Measurements from ENCODE around the gene SARDH. TPM values are rescaled to one million over a fixed set of nuclear protein-coding genes. Genes with fewer than 3 reads are reported as not detected.
"Not testable (repeated sequence)": the region's sequence is repeated elsewhere in the genome, so short reads cannot be mapped to it uniquely, and the experiment has no call there.

SARDH gene
- total RNA-seq, 2 experiments from 2014 or later = 0.50 to 0.88 TPM

DNA sequence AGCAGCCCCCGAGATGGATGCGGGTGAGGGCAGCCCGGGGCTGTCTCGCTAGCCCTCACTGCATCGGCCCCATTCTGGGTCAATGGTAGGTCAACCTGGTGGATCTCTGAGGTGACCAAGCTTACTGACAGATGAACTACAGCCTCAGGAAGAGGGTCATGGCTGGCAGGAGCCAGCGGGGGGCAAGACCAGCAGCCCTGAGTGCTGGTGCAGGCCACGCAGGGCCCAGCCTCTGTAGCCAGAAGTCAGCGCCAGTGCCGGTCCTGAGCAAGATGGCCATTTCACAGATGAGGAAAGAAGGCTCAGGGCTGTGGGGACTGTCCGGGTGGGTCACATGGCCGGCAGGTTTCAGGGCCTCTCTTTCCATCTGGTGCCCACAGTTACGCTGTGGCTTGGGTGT lies 107.0 kb downstream of the SARDH start:
- H3K4me1 Mint-ChIP-seq = no peaks in the 10 kb centered on the region
- peaks cover 4% of the 10 kb centered on the region for H3K27me3 Mint-ChIP-seq
- H3K36me3 Mint-ChIP-seq (ENCODE audit: low read depth) = no peaks in the 10 kb centered on the region
- DNase-seq = no peak
- ChIA-PET POLR2A (no interaction called here), CTCF (no interaction called here)
- H3K9me3 Mint-ChIP-seq = peaks cover 4% of the 10 kb centered on the region
- no peak overlapping the region for H3K27ac Mint-ChIP-seq
- no peak overlapping the region for H3K4me3 Mint-ChIP-seq

GRCh38 chr9:133629221-133630110 lies 108.7 kb downstream of the SARDH start:
- H3K4me3 Mint-ChIP-seq = no peak overlapping the region
- DNase-seq = no peak
- no peak overlapping the region for H3K27ac Mint-ChIP-seq
- peaks cover 4% of the 10 kb centered on the region for H3K27me3 Mint-ChIP-seq
- H3K36me3 Mint-ChIP-seq (ENCODE audit: low read depth) = no peaks in the 10 kb centered on the region
- H3K4me1 Mint-ChIP-seq = no peaks in the 10 kb centered on the region
- ChIA-PET CTCF (no interaction called here), POLR2A (no interaction called here)
- H3K9me3 Mint-ChIP-seq = peaks cover 12% of the 10 kb centered on the region

- Mint-ChIP-seq H3K27ac (no peak overlapping the region), H3K4me1 (no peaks in the 10 kb centered on the region), H3K4me3 (no peak overlapping the region), H3K9me3 (peaks cover 12% of the 10 kb centered on the region), H3K27me3 (peaks cover 4% of the 10 kb centered on the region), H3K36me3 (ENCODE audit: low read depth) (no peaks in the 10 kb centered on the region)
- POLR2A ChIA-PET = no interaction called here
- CTCF ChIA-PET = no interaction called here
- DNase-seq = no peak
Observed at GRCh38 chr9:133628766-133629165, 109.4 kb downstream of the SARDH start.

- no peak overlapping the region for H3K27ac Mint-ChIP-seq
- peaks cover 12% of the 10 kb centered on the region for H3K9me3 Mint-ChIP-seq
- H3K36me3 Mint-ChIP-seq (ENCODE audit: low read depth) = no peaks in the 10 kb centered on the region
- CTCF ChIA-PET = no interaction called here
- POLR2A ChIA-PET = no interaction called here
- H3K4me1 Mint-ChIP-seq = no peaks in the 10 kb centered on the region
- H3K4me3 Mint-ChIP-seq = no peak overlapping the region
- H3K27me3 Mint-ChIP-seq = peaks cover 4% of the 10 kb centered on the region
- no peak for DNase-seq
Observed at GRCh38 chr9:133627341-133627740, 110.8 kb downstream of the SARDH start.

GRCh38 chr9:133626008-133626407 lies 112.1 kb downstream of the SARDH start:
- H3K4me3 Mint-ChIP-seq; CTCF ChIA-PET; H3K36me3 Mint-ChIP-seq (ENCODE audit: low read depth); DNase-seq; POLR2A ChIA-PET; H3K27me3 Mint-ChIP-seq; H3K27ac Mint-ChIP-seq; H3K4me1 Mint-ChIP-seq: not testable (repeated sequence)
- peaks cover 12% of the 10 kb centered on the region for H3K9me3 Mint-ChIP-seq

DNA sequence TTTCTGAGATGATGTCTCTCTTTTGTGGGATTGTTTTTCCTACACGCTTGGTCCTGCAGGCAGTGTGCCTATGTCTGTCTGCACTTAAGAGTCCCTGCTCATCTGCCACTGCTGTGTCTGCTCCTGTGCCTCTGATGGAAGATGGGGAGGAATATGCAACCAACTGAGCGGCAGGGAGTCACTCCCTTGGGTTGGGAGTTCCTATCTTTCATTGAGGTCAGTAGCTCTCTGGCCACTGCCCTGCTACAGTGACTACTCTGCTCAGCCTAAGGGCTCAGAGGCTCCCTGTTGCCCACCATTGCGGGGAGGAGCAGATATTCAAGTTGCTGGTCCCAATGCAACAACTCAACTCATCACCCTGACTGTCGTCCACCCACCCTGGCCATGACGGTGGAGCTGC lies 115.6 kb downstream of the SARDH start:
- ChIA-PET CTCF (no interaction called here), POLR2A (no interaction called here)
- Mint-ChIP-seq H3K4me3 (no peak overlapping the region), H3K27me3 (peaks cover 9% of the 10 kb centered on the region), H3K4me1 (peaks cover 23% of the 10 kb centered on the region), H3K27ac (no peak overlapping the region), H3K9me3 (peaks cover 12% of the 10 kb centered on the region), H3K36me3 (ENCODE audit: low read depth) (no peaks in the 10 kb centered on the region)
- DNase-seq = no peak

- POLR2A ChIA-PET = no interaction called here
- Mint-ChIP-seq H3K4me1 (peaks cover 23% of the 10 kb centered on the region), H3K4me3 (no peak overlapping the region), H3K36me3 (ENCODE audit: low read depth) (no peaks in the 10 kb centered on the region), H3K27me3 (peaks cover 9% of the 10 kb centered on the region), H3K27ac (no peak overlapping the region), H3K9me3 (peaks cover 12% of the 10 kb centered on the region)
- CTCF ChIA-PET = no interaction called here
- no peak for DNase-seq
Observed at GRCh38 chr9:133621725-133622267, 116.4 kb downstream of the SARDH start.

DNA sequence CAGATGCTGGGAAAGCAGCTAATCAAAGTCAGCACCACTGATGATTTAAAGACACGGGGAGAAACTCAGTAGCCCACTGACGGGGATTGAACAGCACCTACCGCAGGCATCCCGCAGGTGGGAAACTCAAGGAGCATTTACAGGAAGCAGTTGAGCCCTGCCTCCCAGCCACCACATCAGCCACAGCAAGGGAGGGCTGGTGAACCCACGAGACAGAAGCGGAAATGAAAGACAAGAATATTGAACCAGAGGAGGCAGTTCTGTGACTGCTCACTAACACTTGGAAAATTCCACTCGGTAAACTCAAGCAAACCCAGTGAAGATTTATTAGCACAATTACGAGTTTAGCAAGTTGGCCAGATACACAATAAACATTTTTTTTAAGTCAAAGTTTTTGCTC lies 118.4 kb downstream of the SARDH start:
- ChIA-PET POLR2A (no interaction called here), CTCF (no interaction called here)
- H3K36me3 Mint-ChIP-seq (ENCODE audit: low read depth) = no peaks in the 10 kb centered on the region
- DNase-seq = peak; percentile 57
- H3K27ac Mint-ChIP-seq = no peak overlapping the region
- peaks cover 23% of the 10 kb centered on the region for H3K4me1 Mint-ChIP-seq
- no peak overlapping the region for H3K4me3 Mint-ChIP-seq
- peaks cover 1% of the 10 kb centered on the region for H3K9me3 Mint-ChIP-seq
- peaks cover 5% of the 10 kb centered on the region for H3K27me3 Mint-ChIP-seq

DNA sequence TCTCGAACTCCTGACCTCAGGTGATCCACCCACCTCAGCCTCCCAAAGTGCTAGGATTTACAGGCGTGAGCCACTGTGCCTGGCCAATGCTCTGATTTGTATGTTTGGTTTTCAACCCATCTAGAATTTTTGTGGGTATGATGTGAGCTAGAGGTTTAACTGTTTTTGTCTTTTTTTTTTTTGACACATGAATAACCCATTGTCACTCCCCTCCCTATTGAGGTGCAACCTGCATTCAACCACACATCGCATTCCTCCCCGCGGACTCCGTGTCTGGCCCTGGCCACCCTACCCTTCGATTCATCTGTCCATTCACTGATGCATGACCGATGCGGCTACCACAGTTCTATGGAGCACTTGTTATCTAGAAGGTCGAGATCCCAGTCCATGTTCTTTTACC lies 119.4 kb downstream of the SARDH start:
- Mint-ChIP-seq H3K36me3 (ENCODE audit: low read depth) (no peaks in the 10 kb centered on the region), H3K27me3 (peaks cover 7% of the 10 kb centered on the region), H3K9me3 (no peaks in the 10 kb centered on the region), H3K27ac (no peak overlapping the region), H3K4me3 (no peak overlapping the region), H3K4me1 (peaks cover 23% of the 10 kb centered on the region)
- ChIA-PET POLR2A (no interaction called here), CTCF (no interaction called here)
- no peak for DNase-seq

- DNase-seq = no peak
- Mint-ChIP-seq H3K4me3 (no peak overlapping the region), H3K27ac (no peak overlapping the region), H3K27me3 (peaks cover 13% of the 10 kb centered on the region), H3K4me1 (peaks cover 19% of the 10 kb centered on the region), H3K36me3 (ENCODE audit: low read depth) (no peaks in the 10 kb centered on the region), H3K9me3 (no peaks in the 10 kb centered on the region)
- ChIA-PET POLR2A (no interaction called here), CTCF (no interaction called here)
Observed at GRCh38 chr9:133616643-133617405, 121.3 kb downstream of the SARDH start.

DNA sequence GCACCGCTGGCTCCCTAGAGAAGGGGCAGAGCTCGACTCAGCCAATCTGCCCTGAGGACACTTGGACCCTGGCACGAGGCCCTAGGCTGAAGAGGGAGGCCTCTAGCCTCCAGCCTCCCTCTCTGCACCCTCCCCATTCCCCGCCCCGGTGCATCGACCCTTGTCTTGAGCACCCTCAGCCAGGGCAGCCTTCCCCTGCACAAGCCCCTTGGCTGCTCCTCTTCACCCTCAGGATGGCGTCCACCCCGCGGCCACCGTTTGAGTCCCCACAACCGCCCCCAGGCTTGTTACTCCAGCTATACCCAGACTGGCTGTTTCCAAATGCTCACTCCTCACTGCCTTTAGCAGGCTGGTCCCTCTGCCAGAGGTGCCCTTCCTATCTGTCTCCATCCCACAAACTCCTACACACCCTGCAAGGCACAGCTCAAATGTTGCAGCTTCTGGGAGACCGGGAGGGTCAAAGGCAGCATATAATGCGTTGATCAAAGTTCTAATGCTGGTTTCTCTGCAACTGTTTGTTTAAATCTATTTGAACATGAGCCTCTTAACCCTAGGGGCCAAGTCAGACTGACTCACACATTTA lies 122.5 kb downstream of the SARDH start:
- ChIA-PET CTCF (no interaction called here), POLR2A (no interaction called here)
- Mint-ChIP-seq H3K27ac (no peak overlapping the region), H3K36me3 (ENCODE audit: low read depth) (no peaks in the 10 kb centered on the region), H3K27me3 (peaks cover 20% of the 10 kb centered on the region), H3K9me3 (no peaks in the 10 kb centered on the region), H3K4me3 (no peak overlapping the region), H3K4me1 (peaks cover 10% of the 10 kb centered on the region)
- DNase-seq = no peak

DNA sequence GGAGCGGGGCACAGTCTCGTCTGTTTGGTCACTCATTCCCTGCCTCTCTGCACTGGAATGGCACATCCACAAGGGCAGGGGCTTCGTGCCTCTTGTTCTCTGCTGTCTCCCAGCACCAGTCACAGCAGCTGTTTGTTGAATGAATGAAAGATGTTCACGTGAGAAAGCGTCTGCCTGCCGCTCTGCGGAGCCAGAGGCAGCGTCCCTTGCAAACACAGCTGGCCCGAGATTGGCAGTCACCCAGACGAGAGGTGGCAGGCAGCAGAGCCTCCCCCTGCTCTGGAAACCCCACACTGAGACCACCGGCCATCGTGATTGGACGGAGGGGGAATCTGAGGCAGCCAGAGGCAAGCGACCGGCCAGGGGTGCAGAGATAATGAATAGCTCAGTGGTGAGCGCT lies 123.0 kb downstream of the SARDH start:
- Mint-ChIP-seq H3K4me1 (peaks cover 8% of the 10 kb centered on the region), H3K27ac (no peak overlapping the region), H3K36me3 (ENCODE audit: low read depth) (no peaks in the 10 kb centered on the region), H3K4me3 (no peak overlapping the region), H3K9me3 (no peaks in the 10 kb centered on the region), H3K27me3 (peaks cover 24% of the 10 kb centered on the region)
- ChIA-PET CTCF (no interaction called here), POLR2A (no interaction called here)
- no peak for DNase-seq

GRCh38 chr9:133614678-133615077 lies 123.5 kb downstream of the SARDH start:
- DNase-seq = no peak
- no peak overlapping the region for H3K4me3 Mint-ChIP-seq
- ChIA-PET CTCF (no interaction called here), POLR2A (no interaction called here)
- H3K4me1 Mint-ChIP-seq = peaks cover 3% of the 10 kb centered on the region
- H3K27me3 Mint-ChIP-seq = peaks cover 27% of the 10 kb centered on the region
- no peak overlapping the region for H3K27ac Mint-ChIP-seq
- H3K36me3 Mint-ChIP-seq (ENCODE audit: low read depth) = no peaks in the 10 kb centered on the region
- no peaks in the 10 kb centered on the region for H3K9me3 Mint-ChIP-seq
